ENCODE data around the gene RNASEH2C.
"Not testable (repeated sequence)": the region's sequence is repeated elsewhere in the genome, so short reads cannot be mapped to it uniquely, and the experiment has no call there.

RNASEH2C gene

DNA sequence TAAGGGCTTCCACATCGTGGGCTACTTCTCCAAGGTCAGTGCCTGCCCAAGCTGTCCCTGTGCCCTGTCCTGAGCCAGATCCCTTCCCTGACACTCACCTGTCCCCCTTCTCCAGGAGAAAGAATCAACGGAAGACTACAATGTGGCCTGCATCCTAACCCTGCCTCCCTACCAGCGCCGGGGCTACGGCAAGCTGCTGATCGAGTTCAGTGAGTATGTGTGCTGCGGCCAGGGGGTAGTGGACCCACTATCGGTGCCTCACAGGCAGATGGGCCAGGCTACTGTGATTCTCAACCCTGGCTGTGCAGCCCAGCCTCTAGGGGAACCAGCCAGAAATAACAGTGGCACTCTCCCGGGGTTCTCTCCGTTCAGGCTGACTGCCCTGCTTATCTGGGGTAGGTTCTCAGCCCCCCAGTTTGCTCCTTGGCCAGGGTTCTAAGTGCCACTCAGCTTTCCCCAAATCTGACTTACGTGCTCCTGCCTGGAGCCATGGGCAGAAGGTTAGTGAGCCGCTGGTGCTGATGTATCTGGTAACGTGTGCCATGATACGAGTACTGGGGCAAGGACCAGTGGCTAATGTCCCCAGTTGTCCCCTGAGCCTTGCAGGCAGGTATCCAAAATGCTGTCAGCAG is 3.7 kb downstream of the RNASEH2C start:
- DNase-seq (ENCODE audit: low spot score), result no peak

DNA sequence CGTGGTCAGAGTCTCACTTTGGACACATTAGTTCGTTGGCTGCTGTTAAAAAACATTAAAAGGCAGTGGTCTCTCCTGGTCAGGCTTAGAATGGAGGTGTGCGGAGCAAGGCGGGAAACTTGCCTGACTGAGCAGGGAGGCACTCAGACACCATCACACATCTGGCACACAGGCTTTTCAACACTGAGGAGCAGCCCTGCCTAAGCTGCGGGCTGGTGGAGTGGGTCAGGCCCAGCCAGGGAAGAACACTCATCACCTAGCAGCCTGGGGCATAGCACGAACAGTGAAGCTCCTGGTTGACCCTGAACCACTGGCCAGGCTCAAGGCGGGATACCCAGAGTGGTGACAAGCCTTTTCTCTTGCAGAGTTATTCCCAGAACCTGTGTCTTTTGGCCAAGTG is 4.3 kb downstream of the RNASEH2C start:
- no peak for DNase-seq (ENCODE audit: low spot score)

DNA sequence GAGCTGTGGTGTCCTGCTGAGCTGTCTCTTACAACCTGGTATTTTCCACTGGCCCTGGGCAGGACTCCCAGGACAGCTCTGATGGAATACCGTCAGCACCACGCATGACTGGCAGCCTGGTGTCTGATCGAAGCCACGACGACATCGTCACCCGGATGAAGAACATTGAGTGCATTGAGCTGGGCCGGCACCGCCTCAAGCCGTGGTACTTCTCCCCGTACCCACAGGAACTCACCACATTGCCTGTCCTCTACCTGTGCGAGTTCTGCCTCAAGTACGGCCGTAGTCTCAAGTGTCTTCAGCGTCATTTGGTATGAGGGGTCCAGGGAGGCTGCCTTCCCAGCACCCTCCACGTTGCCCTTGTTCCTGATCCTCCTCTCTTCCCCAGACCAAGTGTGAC is 6.2 kb downstream of the RNASEH2C start:
- DNase-seq (ENCODE audit: low spot score), result no peak

DNA sequence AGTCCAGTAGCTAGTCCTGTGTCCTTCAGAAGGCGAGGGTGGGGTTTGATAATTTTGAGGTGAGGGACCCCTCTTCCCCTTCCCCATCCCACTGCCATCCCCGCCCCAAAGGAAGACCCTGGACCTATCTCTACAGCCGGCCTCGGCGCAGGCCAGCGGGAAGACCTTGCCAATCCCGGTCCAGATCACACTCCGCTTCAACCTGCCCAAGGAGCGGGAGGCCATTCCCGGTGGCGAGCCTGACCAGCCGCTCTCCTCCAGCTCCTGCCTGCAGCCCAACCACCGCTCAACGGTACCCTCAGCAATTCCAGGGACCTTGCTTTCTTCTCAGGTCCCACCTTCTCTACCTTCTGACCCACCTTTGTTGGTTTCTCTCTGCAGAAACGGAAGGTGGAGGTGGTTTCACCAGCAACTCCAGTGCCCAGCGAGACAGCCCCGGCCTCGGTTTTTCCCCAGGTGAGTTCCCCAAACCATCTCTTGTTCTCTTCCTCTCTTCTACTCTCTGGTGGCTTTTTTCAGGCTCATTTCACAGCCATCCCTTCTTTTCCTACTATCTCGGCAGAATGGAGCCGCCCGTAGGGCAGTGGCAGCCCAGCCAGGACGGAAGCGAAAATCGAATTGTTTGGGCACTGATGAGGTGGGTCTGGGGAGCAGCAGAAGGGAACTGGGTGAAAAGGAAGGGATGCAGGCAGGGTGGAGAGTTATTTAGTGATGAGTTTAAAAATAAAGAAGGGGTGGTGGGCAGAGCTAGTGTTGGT is 7.2 kb downstream of the RNASEH2C start:
- DNase-seq (ENCODE audit: low spot score), result no peak

DNA sequence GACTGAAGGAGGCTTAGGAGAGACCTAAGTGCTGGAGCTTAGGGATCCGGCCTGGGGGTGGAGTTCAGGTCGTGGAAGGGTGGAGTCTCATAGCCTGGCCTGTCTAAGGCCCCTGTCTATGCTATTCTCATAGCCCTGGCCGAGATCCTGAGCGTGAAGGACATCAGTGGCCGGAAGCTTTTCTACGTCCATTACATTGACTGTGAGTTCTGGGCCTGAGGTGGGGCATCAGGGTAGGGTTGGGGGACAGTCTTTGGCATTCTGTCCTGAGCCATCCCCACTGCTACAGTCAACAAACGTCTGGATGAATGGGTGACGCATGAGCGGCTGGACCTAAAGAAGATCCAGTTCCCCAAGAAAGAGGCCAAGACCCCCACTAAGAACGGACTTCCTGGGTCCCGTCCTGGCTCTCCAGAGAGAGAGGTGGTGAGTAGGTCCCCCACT is 7.9 kb downstream of the RNASEH2C start:
- no peak for DNase-seq (ENCODE audit: low spot score)

DNA sequence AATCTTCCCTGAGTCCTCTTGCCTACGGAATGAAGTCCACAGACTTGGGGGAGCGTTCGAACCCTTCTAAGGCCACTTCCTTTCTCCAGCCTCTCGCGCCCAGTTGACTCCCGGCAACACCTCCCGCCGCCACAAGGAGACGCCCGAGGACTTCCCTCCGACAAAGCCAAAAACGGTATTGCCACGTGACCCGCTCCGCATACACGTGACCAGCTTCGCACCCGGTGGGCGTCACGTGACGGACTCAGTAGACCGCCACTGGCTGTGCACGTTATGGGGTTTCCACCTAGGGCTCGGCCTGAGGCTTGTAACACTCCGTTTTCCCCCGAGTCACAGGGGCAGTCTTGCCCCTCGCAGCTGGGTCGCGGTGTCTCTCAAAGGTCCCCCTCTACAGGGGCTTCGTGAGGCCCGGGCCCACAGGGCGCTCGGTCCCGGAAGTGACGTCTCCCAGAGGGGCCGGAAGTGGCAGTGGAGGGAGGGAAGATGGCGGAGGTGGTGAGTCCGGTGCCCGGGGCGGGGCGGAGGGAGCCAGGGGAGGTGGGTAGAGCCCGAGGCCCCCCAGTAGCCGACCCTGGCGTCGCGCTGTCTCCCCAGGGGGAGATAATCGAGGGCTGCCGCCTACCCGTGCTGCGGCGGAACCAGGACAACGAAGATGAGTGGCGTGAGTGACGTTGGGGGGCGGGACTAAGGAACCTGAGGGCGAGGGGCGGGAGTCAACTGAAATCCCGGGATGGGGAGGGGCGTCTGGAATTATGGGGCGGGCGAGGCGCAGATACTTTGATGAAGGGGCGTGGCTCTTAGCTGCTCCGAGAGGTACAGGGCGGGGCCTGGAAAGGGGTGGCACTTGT is 8.6 kb downstream of the RNASEH2C start, which contains the start of gene KAT5:
TSS of gene KAT5 (plus strand) at position 468 of the 848 bp plus-strand sequence. CDS start at position 484, 16 bp downstream.
- DNase-seq (ENCODE audit: low spot score), result peak; percentile 92

DNA sequence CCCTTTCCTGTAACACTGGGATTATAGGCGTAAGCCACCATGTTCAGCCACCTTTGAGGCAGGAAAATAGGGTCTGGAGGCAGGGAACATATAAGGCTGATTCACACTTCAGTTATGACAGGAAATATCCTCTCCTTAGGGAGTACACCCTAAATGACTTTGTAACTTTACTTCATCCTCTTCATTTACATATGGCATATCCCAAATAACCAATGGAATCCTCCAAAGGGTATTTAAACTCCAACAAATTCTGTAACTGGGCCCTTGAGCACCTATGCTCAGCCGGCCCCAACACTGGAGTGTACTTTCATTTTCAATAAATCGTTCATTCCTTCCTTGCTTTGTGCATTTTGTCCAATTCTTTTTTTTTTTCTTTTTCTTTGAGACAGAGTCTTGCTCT is 10.2 kb downstream of the RNASEH2C start:
- no peak for DNase-seq (ENCODE audit: low spot score)

DNA sequence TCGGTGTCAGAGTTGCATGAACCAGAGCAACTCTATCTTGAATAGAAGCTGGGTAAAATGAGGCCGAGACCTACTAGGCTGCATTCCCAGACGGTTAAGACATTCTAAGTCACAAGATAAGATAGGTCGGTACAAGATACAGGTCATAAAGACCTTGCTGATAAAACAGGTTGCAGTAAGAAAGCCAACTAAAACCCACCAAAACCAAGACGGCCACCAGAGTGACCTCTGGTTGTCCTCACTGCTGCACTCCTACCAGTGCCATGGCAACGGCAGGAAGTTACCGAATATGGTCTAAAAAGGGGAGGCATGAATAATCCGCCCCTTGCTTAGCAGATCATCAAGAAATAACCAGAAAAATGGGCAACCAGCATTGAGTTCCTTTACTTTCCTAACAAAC is 10.9 kb downstream of the RNASEH2C start:
- no peak for DNase-seq (ENCODE audit: low spot score)

DNA sequence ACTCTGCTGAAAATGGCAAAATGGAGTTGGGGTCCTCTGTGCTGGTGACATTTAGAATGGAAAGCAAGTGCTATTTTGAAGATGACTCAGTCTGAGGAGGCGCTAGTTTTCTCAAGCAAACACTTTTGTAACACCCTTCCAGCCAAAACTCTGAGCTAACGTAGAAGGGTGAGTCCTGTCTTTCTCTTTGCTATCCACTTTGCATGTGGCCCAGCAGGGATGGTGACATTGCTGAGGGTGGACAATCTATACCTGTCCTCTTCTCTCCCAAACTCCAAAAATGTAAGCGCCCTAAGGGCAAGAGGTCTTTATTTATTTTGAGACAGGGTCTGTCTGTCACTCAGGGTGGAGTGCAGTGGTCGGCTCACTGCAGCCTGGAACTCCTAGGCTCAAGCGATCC is 12.1 kb downstream of the RNASEH2C start:
- DNase-seq (ENCODE audit: low spot score), result no peak

DNA sequence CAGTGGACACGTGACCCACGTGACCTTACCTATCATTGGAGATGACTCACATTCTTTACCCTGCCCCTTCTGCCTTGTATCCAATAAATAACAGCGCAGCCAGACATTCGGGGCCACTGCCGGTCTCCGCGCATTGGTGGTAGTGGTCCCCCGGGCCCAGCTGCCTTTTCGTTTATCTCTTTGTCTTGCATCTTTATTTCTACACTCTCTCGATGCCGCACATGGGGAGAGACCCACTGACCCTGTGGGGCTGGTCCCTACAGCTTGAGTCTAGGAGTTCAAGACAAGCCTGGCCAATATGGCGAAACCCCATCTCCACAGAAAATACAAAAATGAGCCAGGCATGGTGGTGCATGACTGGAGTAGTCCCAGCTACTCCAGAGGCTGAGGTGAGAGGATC is 13.6 kb downstream of the RNASEH2C start:
- DNase-seq (ENCODE audit: low spot score), result not testable (repeated sequence)

DNA sequence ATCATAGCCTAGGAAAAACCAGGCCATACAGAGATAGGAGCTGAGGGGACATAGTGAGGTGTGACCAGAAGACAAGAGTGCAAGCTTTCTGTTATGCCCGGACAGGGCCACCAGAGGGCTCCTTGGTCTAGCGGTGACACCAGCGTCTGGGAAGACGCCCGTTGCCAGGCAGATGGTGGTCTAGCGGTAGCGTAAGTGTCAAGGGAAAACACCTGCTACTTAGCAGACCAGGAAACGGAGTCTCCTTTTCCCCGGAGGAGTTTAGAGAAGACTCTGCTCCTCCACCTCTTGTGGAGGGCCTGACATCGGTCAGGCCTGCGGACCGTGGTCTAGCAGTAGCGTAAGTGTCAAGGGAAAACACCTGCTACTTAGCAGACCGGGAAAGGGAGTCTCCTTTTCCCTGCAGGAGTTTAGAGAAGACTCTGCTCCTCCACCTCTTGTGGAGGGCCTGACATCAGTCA is 14.3 kb downstream of the RNASEH2C start:
- DNase-seq (ENCODE audit: low spot score), result peak; percentile 52

DNA sequence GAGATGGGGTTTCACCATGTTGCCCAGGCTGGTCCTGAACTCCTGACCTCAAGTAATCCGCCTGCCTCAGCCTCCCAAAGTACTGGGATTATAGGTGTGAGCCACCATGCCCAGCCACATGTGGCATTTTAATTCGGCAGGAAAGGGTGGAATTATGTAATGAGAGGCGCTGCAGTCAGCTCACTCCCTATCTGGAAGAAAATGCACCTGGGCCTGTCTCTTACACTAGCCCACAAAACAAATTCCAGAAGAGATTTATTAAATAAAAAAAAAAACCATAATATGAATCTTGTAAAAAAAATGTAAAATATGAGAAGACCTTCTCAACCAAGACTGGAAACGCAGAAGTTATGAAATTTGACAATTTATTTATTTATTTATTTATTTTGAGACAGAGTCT is 16.8 kb downstream of the RNASEH2C start:
- DNase-seq (ENCODE audit: low spot score), result no peak

DNA sequence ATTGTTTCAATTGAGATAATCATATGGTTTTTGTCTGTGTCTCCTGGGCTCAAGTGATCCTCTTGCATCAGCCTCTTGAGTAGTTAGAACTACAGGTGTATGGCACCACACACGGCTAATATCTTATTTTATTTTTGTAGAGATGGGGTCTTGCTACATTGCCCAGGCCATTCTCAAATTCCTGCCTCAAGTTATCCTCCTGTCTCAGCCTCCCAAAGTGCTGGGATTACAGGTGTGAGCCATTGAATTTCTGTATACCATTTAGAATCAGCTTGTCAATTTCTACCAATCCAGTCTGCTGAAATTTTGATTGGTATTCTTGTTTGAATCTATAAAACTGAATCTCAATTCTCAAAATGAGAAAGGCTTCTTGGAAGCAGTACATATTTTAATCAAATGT is 18.9 kb downstream of the RNASEH2C start:
- DNase-seq (ENCODE audit: low spot score), result no peak

DNA sequence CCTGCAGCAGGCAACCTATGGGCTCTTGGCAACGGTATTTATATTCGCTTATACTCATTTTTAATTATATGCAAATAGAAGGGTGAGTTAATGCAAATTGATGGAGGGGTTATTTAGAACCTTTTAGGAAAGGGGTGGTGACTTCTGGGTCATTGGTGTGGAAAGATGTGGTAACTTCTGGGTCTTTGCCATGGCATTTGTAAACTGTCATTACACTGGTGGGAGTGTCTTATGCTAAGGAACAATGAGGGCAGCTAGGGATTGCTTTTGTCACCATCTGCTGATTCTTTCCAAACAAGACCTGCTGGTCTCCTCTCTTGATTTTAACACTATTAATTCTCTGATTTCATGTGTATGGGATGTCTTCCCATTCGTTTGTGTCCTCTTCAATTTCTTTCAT is 20.2 kb downstream of the RNASEH2C start:
- no peak for DNase-seq (ENCODE audit: low spot score)

DNA sequence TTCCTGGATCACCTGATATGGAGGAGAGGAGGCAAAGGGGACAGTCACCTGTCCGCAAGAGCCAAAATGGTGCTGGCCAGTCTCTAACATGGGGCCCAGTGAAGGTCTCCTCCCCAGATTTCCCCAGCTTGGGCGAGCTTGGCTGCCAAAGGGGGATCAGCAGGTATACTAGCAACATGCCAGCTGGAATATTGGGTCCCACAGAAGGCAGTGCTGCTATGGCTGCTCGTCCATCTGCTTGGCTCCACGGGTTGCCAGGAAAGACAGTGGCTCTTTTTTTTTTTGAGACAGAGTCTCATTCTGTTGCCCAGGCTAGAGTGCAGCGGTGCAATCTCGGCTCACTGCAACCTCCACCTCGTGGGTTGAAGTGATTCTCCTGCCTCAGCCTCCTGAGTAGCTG is 21.3 kb downstream of the RNASEH2C start:
- no peak for DNase-seq (ENCODE audit: low spot score)

DNA sequence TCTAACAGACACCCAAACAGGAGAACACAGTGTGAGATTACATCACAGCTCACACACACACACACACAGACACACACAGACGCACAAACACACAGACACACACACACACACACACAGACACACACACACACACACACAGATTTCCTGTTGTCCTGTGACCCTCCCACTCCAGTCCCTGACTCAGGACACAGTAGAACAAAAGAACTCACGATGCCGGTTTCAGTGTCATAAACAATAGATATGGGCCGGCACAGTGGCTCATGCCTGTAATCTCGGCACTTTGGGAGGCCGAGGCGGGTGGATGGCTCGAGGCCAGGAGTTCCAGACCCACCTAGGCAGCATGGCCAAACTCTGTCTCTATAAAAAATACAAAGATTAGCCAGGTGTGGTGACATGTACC is 22.4 kb downstream of the RNASEH2C start:
- no peak for DNase-seq (ENCODE audit: low spot score)

DNA sequence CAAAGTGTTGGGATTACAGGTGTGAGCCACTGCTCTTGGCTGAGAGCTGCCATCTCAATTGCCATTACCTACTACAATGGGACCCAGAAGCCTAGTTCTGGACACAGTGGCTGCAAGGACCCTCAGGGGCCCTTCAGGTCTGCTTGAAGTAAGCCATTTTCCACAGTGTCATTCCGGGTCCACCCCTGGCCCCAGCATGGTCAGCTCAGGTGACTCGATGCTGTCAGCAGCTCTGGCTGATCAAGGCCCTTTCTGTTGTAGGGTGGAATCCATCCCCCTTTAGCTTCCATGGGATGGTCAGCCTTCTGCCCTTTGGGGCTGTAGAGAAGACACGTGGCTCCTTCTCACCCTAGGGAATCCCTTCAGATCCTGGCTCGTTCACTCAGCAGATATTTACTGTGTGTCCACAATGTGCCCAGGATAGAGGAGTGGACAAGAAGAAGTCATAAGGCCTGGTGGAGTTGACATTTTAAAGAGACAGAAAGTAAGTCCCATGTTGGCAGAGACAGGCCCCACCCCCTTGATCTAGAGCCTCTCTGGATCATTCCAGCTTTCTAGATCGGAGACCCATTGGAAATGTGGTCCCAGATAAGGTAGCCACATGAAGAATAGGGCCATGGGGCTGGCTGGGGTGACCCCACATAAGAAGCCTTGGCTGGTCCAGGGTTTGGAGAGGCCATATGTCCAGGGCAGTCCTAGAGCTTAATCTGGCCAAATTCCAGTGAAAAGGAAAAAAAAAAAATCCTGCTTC is 23.6 kb downstream of the RNASEH2C start:
- no peak for DNase-seq (ENCODE audit: low spot score)

DNA sequence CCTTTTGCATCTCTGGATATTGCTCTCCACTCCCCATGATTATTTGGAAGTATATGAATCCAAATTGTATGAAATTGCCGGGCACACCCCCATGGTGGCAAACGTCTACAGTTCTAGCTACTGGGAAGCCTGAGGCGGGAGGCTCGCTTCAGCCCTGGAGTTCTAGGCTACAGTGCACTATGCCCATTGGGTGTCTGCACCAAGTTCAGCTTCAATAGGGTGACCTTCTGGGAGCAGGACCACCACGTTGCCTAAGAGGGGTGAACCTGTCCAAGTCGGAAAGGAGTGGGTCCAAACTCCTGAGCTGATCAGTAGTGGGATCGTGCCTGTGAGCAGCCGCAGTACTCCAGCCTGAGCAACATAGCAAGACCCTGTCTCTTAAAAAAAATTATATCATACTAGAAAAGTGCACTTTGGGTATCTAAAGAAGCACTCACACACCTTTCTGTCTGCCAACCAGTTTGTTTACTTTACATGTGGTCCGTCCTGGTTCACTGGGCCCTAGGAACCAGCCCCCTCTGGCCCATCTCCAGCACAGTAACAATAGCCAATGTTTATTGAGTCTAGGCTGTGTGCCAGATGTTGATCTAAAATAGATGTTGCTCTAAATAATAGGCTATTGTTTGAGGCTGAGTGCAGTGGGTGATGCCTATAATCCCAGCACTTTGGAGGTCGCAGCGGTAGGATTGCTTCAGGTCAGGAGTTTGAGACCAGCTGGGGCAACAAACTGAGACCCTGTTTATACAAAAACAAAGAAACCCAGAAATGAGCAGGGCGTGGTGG is 24.9 kb downstream of the RNASEH2C start:
- DNase-seq (ENCODE audit: low spot score), result no peak

DNA sequence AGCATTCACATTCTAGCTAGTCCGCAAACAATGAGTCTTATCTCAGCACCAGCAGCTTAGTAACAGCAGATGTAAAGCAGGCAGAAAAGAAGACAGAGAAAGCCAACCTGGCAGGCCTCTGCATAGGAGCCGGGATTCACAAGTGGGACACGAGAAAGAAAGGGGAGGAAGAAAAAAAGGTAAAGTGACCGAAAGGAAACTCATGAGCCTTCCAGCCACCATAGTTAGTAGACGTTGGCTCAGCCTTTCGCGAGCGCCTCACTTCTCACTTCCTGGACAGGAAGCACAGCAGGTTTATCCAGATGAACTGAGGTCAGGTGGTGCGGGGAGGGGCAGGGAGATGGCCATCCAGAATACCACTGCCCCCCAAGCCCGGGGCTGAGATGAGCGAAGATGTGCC is 28.2 kb downstream of the RNASEH2C start:
- no peak for DNase-seq (ENCODE audit: low spot score)

DNA sequence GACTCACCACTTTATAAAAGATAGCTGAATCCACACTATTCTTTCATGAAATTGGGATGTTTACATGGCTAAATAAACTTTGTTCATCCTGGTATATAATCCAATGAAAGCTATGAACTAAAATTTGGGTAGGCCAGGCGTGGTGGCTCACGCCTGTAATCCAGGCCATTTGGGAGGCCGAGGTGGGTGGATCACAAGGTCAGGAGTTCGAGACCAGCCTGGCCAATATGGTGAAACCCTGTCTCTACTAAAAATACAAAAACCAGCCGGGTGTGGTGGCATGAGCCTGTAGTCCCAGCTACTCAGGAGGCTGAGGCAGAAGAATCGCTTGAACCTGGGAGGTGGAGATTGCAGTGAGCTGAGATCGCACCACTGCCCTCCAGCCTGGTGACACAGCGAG is 28.8 kb downstream of the RNASEH2C start:
- DNase-seq (ENCODE audit: low spot score), result not testable (repeated sequence)

DNA sequence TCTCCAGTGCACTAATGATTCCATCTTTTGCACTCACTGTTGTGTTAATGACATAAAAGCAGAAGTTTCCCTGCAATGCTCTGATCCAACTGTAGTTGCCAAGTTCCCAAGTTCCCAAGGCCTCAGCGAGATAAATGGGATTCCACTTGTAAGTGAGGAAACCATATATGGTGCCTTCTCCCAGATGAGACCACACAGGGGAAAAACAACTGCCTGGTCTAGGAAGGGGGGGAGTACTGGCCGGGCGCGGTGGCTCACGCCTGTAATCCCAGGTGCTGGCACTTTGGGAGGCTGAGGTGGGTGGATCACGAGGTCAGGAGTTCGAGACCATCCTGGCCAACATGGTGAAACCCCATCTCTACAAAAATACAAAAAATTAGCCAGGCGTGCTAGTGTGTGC is 34.6 kb downstream of the RNASEH2C start:
- DNase-seq (ENCODE audit: low spot score), result no peak

All from D341Med (cell line).